Measurements from ENCODE around the gene NHSL1.

Gene NHSL1

GRCh38 chr6:138525355-138525754 is 26.1 kb upstream of the NHSL1 start:
- Histone ChIP-seq H3K9me3 (ENCODE audit: control insufficient read depth in 1 of 2, low read length in 2 of 2) (no peaks in the 10 kb centered on the region), H3K36me3 (ENCODE audit: control insufficient read depth in 1 of 2, insufficient read depth in 2 of 2, low read length in 2 of 2) (no peaks in the 10 kb centered on the region)

DNA sequence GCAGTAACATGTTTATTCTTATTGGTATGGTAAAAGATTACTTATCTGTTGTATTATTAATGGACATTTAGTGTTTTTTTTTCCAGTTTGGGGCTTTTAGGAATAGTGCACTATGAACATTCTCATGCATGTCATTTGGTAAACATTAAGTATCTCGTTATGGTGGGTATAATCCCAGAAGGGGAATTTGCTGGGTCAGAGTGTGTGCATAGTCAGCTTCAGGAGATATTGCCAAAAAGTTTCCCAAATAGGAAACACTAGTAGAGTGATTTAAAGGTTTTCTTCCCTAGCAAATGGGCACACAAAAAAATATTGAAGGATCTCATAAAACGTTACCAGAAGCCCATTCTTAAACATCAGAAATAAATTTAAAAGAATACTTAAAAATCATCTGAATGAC is 25.2 kb upstream of the NHSL1 start:
- no peaks in the 10 kb centered on the region for H3K27me3 ChIP-seq (ENCODE audit: control insufficient read depth in 1 of 2, insufficient read depth in 2 of 2, low read length in 2 of 2)
- no peaks in the 10 kb centered on the region for H3K4me1 ChIP-seq (ENCODE audit: control insufficient read depth in 1 of 2, insufficient read depth in 2 of 2, low read length in 2 of 2)
- no peak overlapping the region for H3K4me3 ChIP-seq (ENCODE audit: low read depth in 1 of 2, low read length in 2 of 2)
- H3K36me3 ChIP-seq (ENCODE audit: control insufficient read depth in 1 of 2, insufficient read depth in 2 of 2, low read length in 2 of 2): no peaks in the 10 kb centered on the region
- no peaks in the 10 kb centered on the region for H3K9me3 ChIP-seq (ENCODE audit: control insufficient read depth in 1 of 2, low read length in 2 of 2)
- no peak overlapping the region for H3K27ac ChIP-seq (ENCODE audit: low read depth, low read length)
- no peak overlapping the region for H3K9ac ChIP-seq (ENCODE audit: low read depth in 1 of 2, low read length in 2 of 2)

More at GRCh38 chr6:138525355-138525754, 26.1 kb upstream of the NHSL1 start:
- no peak overlapping the region for H3K27ac ChIP-seq (ENCODE audit: low read depth, low read length)
- no peaks in the 10 kb centered on the region for H3K27me3 ChIP-seq (ENCODE audit: control insufficient read depth in 1 of 2, insufficient read depth in 2 of 2, low read length in 2 of 2)
- H3K4me1 ChIP-seq (ENCODE audit: control insufficient read depth in 1 of 2, insufficient read depth in 2 of 2, low read length in 2 of 2): no peaks in the 10 kb centered on the region
- H3K4me3 ChIP-seq (ENCODE audit: low read depth in 1 of 2, low read length in 2 of 2): no peak overlapping the region
- no peak overlapping the region for H3K9ac ChIP-seq (ENCODE audit: low read depth in 1 of 2, low read length in 2 of 2)

DNA sequence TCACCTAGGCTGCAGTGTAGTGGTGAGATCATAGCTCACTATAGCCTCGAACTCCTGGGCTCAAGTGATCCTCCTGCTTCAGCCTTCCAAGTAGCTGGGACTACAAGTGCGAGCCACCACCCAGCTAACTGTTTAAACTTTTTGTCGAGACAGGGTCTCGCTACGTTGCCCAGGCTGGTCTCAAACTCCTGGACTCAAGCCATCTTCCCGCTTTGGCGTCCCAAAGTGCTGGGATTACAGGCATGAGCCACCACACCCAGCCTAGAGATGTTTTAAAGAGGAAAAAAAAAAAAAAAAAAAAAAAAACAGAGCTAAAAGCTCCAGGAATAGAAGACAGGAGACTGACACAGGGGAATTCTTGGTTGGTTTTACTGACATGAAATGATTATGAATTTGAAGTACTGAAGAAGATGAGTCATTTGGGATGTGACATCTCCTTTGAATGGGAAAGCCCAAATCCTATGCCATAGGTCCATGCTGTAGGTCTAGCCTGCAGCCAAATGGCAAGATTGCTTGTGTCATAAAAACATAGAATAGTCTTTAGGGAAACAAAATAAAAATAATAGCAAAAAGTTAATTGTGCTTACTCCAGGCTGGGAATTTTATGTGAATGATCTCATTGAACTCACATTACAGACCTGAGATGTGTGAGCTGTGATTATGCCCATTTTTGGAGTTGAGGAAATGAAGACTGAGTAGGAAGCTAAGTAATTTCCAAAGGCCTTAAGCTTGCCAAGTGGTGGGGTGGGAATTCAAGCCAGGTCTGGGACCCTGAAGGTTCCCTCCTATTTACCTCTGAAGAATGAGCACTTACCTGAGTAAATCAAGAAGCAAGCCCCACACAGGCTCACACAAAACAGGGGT is 24.3 kb upstream of the NHSL1 start:
- Histone ChIP-seq H3K36me3 (ENCODE audit: control insufficient read depth in 1 of 2, insufficient read depth in 2 of 2, low read length in 2 of 2) (no peaks in the 10 kb centered on the region), H3K4me1 (ENCODE audit: control insufficient read depth in 1 of 2, insufficient read depth in 2 of 2, low read length in 2 of 2) (no peaks in the 10 kb centered on the region), H3K9ac (ENCODE audit: low read depth in 1 of 2, low read length in 2 of 2) (no peak overlapping the region)

GRCh38 chr6:138522611-138523010 is 23.3 kb upstream of the NHSL1 start:
- Histone ChIP-seq H3K27ac (ENCODE audit: low read depth, low read length) (no peak overlapping the region), H3K4me3 (ENCODE audit: low read depth in 1 of 2, low read length in 2 of 2) (no peak overlapping the region), H3K4me1 (ENCODE audit: control insufficient read depth in 1 of 2, insufficient read depth in 2 of 2, low read length in 2 of 2) (no peaks in the 10 kb centered on the region), H3K36me3 (ENCODE audit: control insufficient read depth in 1 of 2, insufficient read depth in 2 of 2, low read length in 2 of 2) (no peaks in the 10 kb centered on the region), H3K9ac (ENCODE audit: low read depth in 1 of 2, low read length in 2 of 2) (no peak overlapping the region), H3K9me3 (ENCODE audit: control insufficient read depth in 1 of 2, low read length in 2 of 2) (no peaks in the 10 kb centered on the region), H3K27me3 (ENCODE audit: control insufficient read depth in 1 of 2, insufficient read depth in 2 of 2, low read length in 2 of 2) (no peaks in the 10 kb centered on the region)

More for the DNA sequence above, 24.3 kb upstream of the NHSL1 start:
- no peak overlapping the region for H3K4me3 ChIP-seq (ENCODE audit: low read depth in 1 of 2, low read length in 2 of 2)
- no peaks in the 10 kb centered on the region for H3K27me3 ChIP-seq (ENCODE audit: control insufficient read depth in 1 of 2, insufficient read depth in 2 of 2, low read length in 2 of 2)
- no peaks in the 10 kb centered on the region for H3K9me3 ChIP-seq (ENCODE audit: control insufficient read depth in 1 of 2, low read length in 2 of 2)
- no peak overlapping the region for H3K27ac ChIP-seq (ENCODE audit: low read depth, low read length)

DNA sequence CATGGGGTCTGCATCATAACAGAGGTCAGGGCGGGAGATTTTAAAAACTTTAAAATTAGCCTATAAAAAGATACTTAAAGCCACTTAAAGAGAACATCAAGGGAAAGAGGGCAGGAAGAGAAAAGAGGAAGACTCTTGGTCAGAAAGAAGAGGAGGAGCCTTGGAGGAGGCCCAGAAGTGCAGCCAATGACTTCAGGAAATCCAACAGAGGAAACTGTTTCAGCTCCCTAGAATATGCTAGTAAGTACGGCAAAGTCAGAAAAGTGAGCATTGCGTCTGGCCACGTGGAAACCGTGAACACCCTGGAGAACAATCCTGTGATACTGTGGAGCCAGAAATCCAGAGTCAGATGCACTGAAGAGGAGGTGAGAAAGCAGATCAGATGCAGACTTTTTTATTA is 22.5 kb upstream of the NHSL1 start:
- Histone ChIP-seq H3K27ac (ENCODE audit: low read depth, low read length) (no peak overlapping the region), H3K36me3 (ENCODE audit: control insufficient read depth in 1 of 2, insufficient read depth in 2 of 2, low read length in 2 of 2) (no peaks in the 10 kb centered on the region)

GRCh38 chr6:138520463-138520862 is 21.2 kb upstream of the NHSL1 start:
- Histone ChIP-seq H3K9ac (ENCODE audit: low read depth in 1 of 2, low read length in 2 of 2) (no peak overlapping the region), H3K4me3 (ENCODE audit: low read depth in 1 of 2, low read length in 2 of 2) (no peak overlapping the region), H3K27me3 (ENCODE audit: control insufficient read depth in 1 of 2, insufficient read depth in 2 of 2, low read length in 2 of 2) (no peaks in the 10 kb centered on the region), H3K27ac (ENCODE audit: low read depth, low read length) (no peak overlapping the region), H3K36me3 (ENCODE audit: control insufficient read depth in 1 of 2, insufficient read depth in 2 of 2, low read length in 2 of 2) (no peaks in the 10 kb centered on the region), H3K9me3 (ENCODE audit: control insufficient read depth in 1 of 2, low read length in 2 of 2) (no peaks in the 10 kb centered on the region), H3K4me1 (ENCODE audit: control insufficient read depth in 1 of 2, insufficient read depth in 2 of 2, low read length in 2 of 2) (no peaks in the 10 kb centered on the region)

More for the DNA sequence above, 22.5 kb upstream of the NHSL1 start:
- Histone ChIP-seq H3K4me3 (ENCODE audit: low read depth in 1 of 2, low read length in 2 of 2) (no peak overlapping the region), H3K27me3 (ENCODE audit: control insufficient read depth in 1 of 2, insufficient read depth in 2 of 2, low read length in 2 of 2) (no peaks in the 10 kb centered on the region), H3K9ac (ENCODE audit: low read depth in 1 of 2, low read length in 2 of 2) (no peak overlapping the region), H3K4me1 (ENCODE audit: control insufficient read depth in 1 of 2, insufficient read depth in 2 of 2, low read length in 2 of 2) (no peaks in the 10 kb centered on the region), H3K9me3 (ENCODE audit: control insufficient read depth in 1 of 2, low read length in 2 of 2) (no peaks in the 10 kb centered on the region)

DNA sequence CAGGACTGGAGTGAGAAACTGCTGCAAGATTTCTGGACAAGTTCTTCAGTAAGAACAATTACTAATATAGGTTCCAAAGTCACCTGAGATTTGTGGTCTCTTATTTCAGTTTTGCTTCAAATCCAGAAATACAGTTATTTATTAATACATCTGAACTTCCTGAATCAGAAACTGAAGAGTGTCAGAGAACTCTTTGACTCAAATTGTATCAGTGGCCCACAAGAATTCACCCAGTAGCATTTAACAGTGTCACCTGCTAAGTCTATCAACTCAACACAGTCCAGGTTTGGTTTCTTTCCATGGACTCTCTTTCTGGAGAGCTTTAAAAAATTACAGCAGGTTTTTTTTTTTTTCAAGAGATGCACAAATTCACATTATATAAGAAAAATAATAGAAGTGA is 18.8 kb upstream of the NHSL1 start:
- no peaks in the 10 kb centered on the region for H3K4me1 ChIP-seq (ENCODE audit: control insufficient read depth in 1 of 2, insufficient read depth in 2 of 2, low read length in 2 of 2)
- no peaks in the 10 kb centered on the region for H3K27me3 ChIP-seq (ENCODE audit: control insufficient read depth in 1 of 2, insufficient read depth in 2 of 2, low read length in 2 of 2)
- H3K27ac ChIP-seq (ENCODE audit: low read depth, low read length): no peak overlapping the region
- H3K9me3 ChIP-seq (ENCODE audit: control insufficient read depth in 1 of 2, low read length in 2 of 2): no peaks in the 10 kb centered on the region
- H3K36me3 ChIP-seq (ENCODE audit: control insufficient read depth in 1 of 2, insufficient read depth in 2 of 2, low read length in 2 of 2): no peaks in the 10 kb centered on the region
- H3K9ac ChIP-seq (ENCODE audit: low read depth in 1 of 2, low read length in 2 of 2): no peak overlapping the region
- no peak overlapping the region for H3K4me3 ChIP-seq (ENCODE audit: low read depth in 1 of 2, low read length in 2 of 2)

- no peaks in the 10 kb centered on the region for H3K4me1 ChIP-seq (ENCODE audit: control insufficient read depth in 1 of 2, insufficient read depth in 2 of 2, low read length in 2 of 2)
- H3K27ac ChIP-seq (ENCODE audit: low read depth, low read length): no peak overlapping the region
- H3K27me3 ChIP-seq (ENCODE audit: control insufficient read depth in 1 of 2, insufficient read depth in 2 of 2, low read length in 2 of 2): no peaks in the 10 kb centered on the region
- no peaks in the 10 kb centered on the region for H3K36me3 ChIP-seq (ENCODE audit: control insufficient read depth in 1 of 2, insufficient read depth in 2 of 2, low read length in 2 of 2)
- no peak overlapping the region for H3K9ac ChIP-seq (ENCODE audit: low read depth in 1 of 2, low read length in 2 of 2)
- H3K4me3 ChIP-seq (ENCODE audit: low read depth in 1 of 2, low read length in 2 of 2): no peak overlapping the region
- no peaks in the 10 kb centered on the region for H3K9me3 ChIP-seq (ENCODE audit: control insufficient read depth in 1 of 2, low read length in 2 of 2)
Observed at GRCh38 chr6:138517635-138518034, 18.3 kb upstream of the NHSL1 start.

DNA sequence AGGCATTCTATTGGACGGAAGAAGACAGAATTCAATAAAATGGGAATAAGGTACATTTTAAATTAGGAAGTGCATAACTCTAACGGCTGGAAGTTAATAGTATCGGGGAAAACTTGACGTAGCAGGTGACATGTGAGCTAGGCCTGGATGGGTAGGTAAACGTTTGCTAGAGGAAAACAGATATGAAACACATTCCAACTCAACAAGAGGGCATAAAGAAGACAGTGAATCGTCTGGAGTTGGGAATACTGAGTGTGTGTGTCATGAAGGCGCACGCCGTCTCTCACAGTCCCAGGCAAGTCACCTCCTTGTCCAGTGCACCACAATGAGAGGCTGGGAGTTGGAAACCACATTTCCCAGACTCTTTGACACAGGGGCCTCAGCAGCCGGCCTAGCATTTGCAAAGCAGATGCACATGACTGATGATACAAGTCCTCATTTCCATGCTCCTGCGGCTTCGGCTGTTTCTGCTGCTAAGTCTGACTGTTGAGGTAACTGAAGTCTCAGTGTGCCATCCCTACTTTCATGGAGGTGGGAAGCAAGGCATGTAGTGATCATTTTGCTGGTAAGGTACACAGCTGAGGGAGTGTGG is 16.5 kb upstream of the NHSL1 start:
- Histone ChIP-seq H3K27ac (ENCODE audit: low read depth, low read length) (no peak overlapping the region), H3K9me3 (ENCODE audit: control insufficient read depth in 1 of 2, low read length in 2 of 2) (no peaks in the 10 kb centered on the region), H3K36me3 (ENCODE audit: control insufficient read depth in 1 of 2, insufficient read depth in 2 of 2, low read length in 2 of 2) (no peaks in the 10 kb centered on the region), H3K9ac (ENCODE audit: low read depth in 1 of 2, low read length in 2 of 2) (no peak overlapping the region), H3K27me3 (ENCODE audit: control insufficient read depth in 1 of 2, insufficient read depth in 2 of 2, low read length in 2 of 2) (no peaks in the 10 kb centered on the region), H3K4me3 (ENCODE audit: low read depth in 1 of 2, low read length in 2 of 2) (no peak overlapping the region), H3K4me1 (ENCODE audit: control insufficient read depth in 1 of 2, insufficient read depth in 2 of 2, low read length in 2 of 2) (no peaks in the 10 kb centered on the region)

DNA sequence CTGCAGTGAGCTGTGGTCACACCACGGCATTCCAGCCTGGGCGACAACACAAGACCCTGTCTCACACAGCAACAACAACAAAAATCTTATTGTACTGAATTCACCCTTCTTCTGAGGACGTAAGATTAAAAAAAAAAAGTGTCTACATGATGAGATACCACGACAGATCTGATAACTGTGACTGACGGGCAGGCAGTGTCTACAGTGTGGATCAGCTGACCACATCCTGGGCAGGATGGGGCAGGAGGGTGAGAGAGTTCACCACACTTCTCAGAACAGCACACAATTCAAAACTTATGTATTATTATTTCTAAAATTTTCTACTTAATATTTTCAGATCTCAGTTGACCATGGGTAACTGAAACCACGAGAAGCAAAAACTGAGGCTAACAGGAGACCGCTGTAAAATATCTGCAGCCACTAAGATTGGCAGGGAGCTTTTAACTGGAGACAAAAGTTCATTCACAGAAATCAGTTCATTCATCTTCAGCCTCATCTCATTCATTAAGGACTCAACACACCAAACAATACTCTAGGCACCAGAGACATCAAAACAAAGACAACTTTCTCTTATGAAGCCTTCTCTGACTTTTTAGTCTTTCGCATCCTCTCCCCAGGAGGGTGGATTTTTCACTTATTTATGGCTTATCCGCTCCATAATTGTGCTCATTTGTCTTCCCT is 15.7 kb upstream of the NHSL1 start:
- no peaks in the 10 kb centered on the region for H3K9me3 ChIP-seq (ENCODE audit: control insufficient read depth in 1 of 2, low read length in 2 of 2)
- H3K4me3 ChIP-seq (ENCODE audit: low read depth in 1 of 2, low read length in 2 of 2): no peak overlapping the region
- H3K27me3 ChIP-seq (ENCODE audit: control insufficient read depth in 1 of 2, insufficient read depth in 2 of 2, low read length in 2 of 2): no peaks in the 10 kb centered on the region
- no peak overlapping the region for H3K27ac ChIP-seq (ENCODE audit: low read depth, low read length)
- H3K36me3 ChIP-seq (ENCODE audit: control insufficient read depth in 1 of 2, insufficient read depth in 2 of 2, low read length in 2 of 2): no peaks in the 10 kb centered on the region
- no peak overlapping the region for H3K9ac ChIP-seq (ENCODE audit: low read depth in 1 of 2, low read length in 2 of 2)
- H3K4me1 ChIP-seq (ENCODE audit: control insufficient read depth in 1 of 2, insufficient read depth in 2 of 2, low read length in 2 of 2): no peaks in the 10 kb centered on the region

Measured in duodenal mucosa (tissue), 2 donors.